HepG2 (cell line): Measurements from ENCODE around the gene USP7. TPM values are rescaled to one million over a fixed set of nuclear protein-coding genes. Genes with fewer than 3 reads are reported as not detected.

Source experiments
- ATF5 ChIP-seq: sonication (generic); formaldehyde crosslinking; IDR thresholded peaks from 2 replicates; pipeline ENCODE4 v1.4.0; 2020; ENCODE audit warnings: mild to moderate bottlenecking, low read depth, missing genetic modification reagents
- BCLAF1 ChIP-seq: fragments of 450-650 bp; IDR thresholded peaks from 2 replicates; pipeline ENCODE4 v1.6.1; 2017; ENCODE audit warnings: mild to moderate bottlenecking
- FOXC1 ChIP-seq: sonication (generic); formaldehyde crosslinking; IDR thresholded peaks from 2 replicates; pipeline ENCODE4 v1.8.0; 2022; ENCODE audit warnings: mild to moderate bottlenecking, missing genetic modification reagents, borderline replicate concordance
- IKZF4 ChIP-seq: sonication (generic); formaldehyde crosslinking; IDR thresholded peaks from 2 replicates; pipeline ENCODE4 v1.5.1; 2020; ENCODE audit warnings: borderline replicate concordance, mild to moderate bottlenecking, low read depth, missing genetic modification reagents; ENCODE audit errors: not compliant biosample characterization
- JDP2 ChIP-seq: sonication (generic); formaldehyde crosslinking; IDR thresholded peaks from 2 replicates; pipeline ENCODE4 v1.8.1; 2022; ENCODE audit warnings: missing genetic modification reagents, borderline replicate concordance
- MLX ChIP-seq: IDR thresholded peaks from 2 replicates; pipeline ENCODE4 v1.6.1; 2016
- MYPOP ChIP-seq: sonication (generic); formaldehyde crosslinking; IDR thresholded peaks from 2 replicates; pipeline ENCODE4 v1.8.1; 2023; ENCODE audit warnings: mild to moderate bottlenecking, moderate library complexity, missing genetic modification reagents
- NONO ChIP-seq, 2 experiments: fragments of 450-650 bp in 1 of 2; sonication (generic) in 1 of 2; formaldehyde crosslinking in 1 of 2; IDR thresholded peaks in 1 of 2; conservative IDR thresholded peaks in 1 of 2; 2 replicates each; pipeline versions ENCODE4 v1.6.1 to v1.8.0; 2017 to 2022; ENCODE audit warnings: mild to moderate bottlenecking in 1 of 2, missing genetic modification reagents in 1 of 2, moderate library complexity in 1 of 2
- RFX3 ChIP-seq: IDR thresholded peaks from 2 replicates; pipeline ENCODE4 v1.6.1; 2016; ENCODE audit warnings: missing biosample characterization, missing genetic modification reagents
- RFXANK ChIP-seq: IDR thresholded peaks from 2 replicates; pipeline ENCODE4 v1.6.1; 2016
- SP4 ChIP-seq: sonication (generic); formaldehyde crosslinking; IDR thresholded peaks from 2 replicates; pipeline ENCODE4 v1.8.1; 2023; ENCODE audit warnings: mild to moderate bottlenecking, missing genetic modification reagents
- SPEN ChIP-seq: sonication (generic); formaldehyde crosslinking; IDR thresholded peaks from 2 replicates; pipeline ENCODE4 v1.5.1; 2020; ENCODE audit warnings: low read depth, mild to moderate bottlenecking, missing genetic modification reagents
- TBX3 ChIP-seq: fragments of 450-650 bp; IDR thresholded peaks from 2 replicates; pipeline ENCODE4 v1.6.1; 2017; ENCODE audit warnings: antibody characterized with exemption, mild to moderate bottlenecking, inconsistent platforms, borderline replicate concordance
- ZBTB21 ChIP-seq: sonication (generic); formaldehyde crosslinking; IDR thresholded peaks from 2 replicates; pipeline ENCODE4 v1.4.0; 2020; ENCODE audit warnings: missing genetic modification reagents
- ZBTB8A ChIP-seq: sonication (generic); formaldehyde crosslinking; IDR thresholded peaks from 2 replicates; pipeline ENCODE4 v1.4.0; 2020; ENCODE audit warnings: mild to moderate bottlenecking, low read depth, missing genetic modification reagents, borderline replicate concordance
- ZNF274 ChIP-seq: sonication (generic); formaldehyde crosslinking; IDR thresholded peaks from 2 replicates; pipeline ENCODE4 v1.5.1; 2020; ENCODE audit warnings: mild to moderate bottlenecking, missing genetic modification reagents
- ZNF496 ChIP-seq: sonication (generic); formaldehyde crosslinking; IDR thresholded peaks from 2 replicates; pipeline ENCODE4 v1.8.1; 2023; ENCODE audit warnings: mild to moderate bottlenecking, moderate library complexity, missing genetic modification reagents; ENCODE audit not compliant: insufficient replicate concordance
- ZNF619 ChIP-seq: sonication (generic); formaldehyde crosslinking; IDR thresholded peaks from 2 replicates; pipeline ENCODE4 v1.4.0; 2020; ENCODE audit warnings: mild to moderate bottlenecking, missing genetic modification reagents
- polyA plus RNA-seq, 8 experiments: library from polyadenylated mRNA; depleted of rRNA in 3 of 8; stranded (reverse) in 7 of 8; unstranded in 1 of 8; fragments of >200 nt; fragmentation: Illumina TruSeq in 4 of 8; extraction: Trizol in 4 of 8; gene quantifications; 2 replicates each; pipeline versions ENCODE4 v1.2.1 to v1.2.3, GENCODE V29; 2011 to 2016; ENCODE audit warnings: low read depth in 4 of 8, missing spikeins in 1 of 8, mixed read lengths in 1 of 8; ENCODE audit not compliant: insufficient read depth in 1 of 8
- total RNA-seq, 5 experiments: library from RNA; depleted of rRNA; stranded (reverse); fragments of >200 nt; fragmentation: Illumina TruSeq; extraction: Trizol; gene quantifications; 2 replicates each; pipeline ENCODE4 v1.2.3, GENCODE V29; 2016; ENCODE audit warnings: low read depth in 1 of 5
- TF ChIP-seq, protein P1 (sequence below): sonication (generic); formaldehyde crosslinking; conservative IDR thresholded peaks from 2 replicates; pipeline ENCODE4 v1.4.0; 2020; ENCODE audit warnings: missing genetic modification reagents
- TF ChIP-seq, protein P2 (sequence below): sonication (generic); formaldehyde crosslinking; IDR thresholded peaks from 2 replicates; pipeline ENCODE4 v1.5.1; 2020; ENCODE audit warnings: missing genetic modification reagents, mild to moderate bottlenecking, borderline replicate concordance

Gene USP7
- total and polyA plus RNA-seq, 2 of the 13 experiments (the other 11 are each of a cell fraction or from before 2014, with no cell fraction given) = 52.5 to 173 TPM

GRCh38 chr16:8959921-8960787 lies 3.6 kb downstream of the USP7 start (continued):
- TF ChIP-seq RFXANK (peak; percentile 69; the same call in 1 of the 2 replicates), TBX3 (no peak), SP4 (no peak; the same call in 1 of the 2 replicates), ZBTB21 (CRISPR knock-in tag) (no peak), ZNF274 (no peak), ZNF619 (peak; percentile 19; the same call in 1 of the 2 replicates), JDP2 (no peak; the same call in 1 of the 2 replicates), IKZF4 (no peak), ZBTB8A (CRISPR knock-in tag) (no peak), FOXC1 (CRISPR knock-in tag) (0 out of 2 replicates have a peak, but pooled peaks have one; percentile 61), ZNF496 (CRISPR knock-in tag) (no peak), MYPOP (CRISPR knock-in tag) (peak; percentile 80; the same call in 1 of the 2 replicates), BCLAF1 (no peak), NONO (IDR thresholded peaks at IDR 0.05) (no peak), NONO (CRISPR knock-in tag; conservative IDR thresholded peaks at IDR 0.05) (peak; percentile 89), MLX (CRISPR knock-in tag) (no peak), SPEN (CRISPR knock-in tag) (no peak; the same call in 1 of the 2 replicates), RFX3 (CRISPR knock-in tag) (no peak), ATF5 (peak; percentile 86; the same call in 1 of the 2 replicates)
- TF ChIP-seq, protein P1, sequence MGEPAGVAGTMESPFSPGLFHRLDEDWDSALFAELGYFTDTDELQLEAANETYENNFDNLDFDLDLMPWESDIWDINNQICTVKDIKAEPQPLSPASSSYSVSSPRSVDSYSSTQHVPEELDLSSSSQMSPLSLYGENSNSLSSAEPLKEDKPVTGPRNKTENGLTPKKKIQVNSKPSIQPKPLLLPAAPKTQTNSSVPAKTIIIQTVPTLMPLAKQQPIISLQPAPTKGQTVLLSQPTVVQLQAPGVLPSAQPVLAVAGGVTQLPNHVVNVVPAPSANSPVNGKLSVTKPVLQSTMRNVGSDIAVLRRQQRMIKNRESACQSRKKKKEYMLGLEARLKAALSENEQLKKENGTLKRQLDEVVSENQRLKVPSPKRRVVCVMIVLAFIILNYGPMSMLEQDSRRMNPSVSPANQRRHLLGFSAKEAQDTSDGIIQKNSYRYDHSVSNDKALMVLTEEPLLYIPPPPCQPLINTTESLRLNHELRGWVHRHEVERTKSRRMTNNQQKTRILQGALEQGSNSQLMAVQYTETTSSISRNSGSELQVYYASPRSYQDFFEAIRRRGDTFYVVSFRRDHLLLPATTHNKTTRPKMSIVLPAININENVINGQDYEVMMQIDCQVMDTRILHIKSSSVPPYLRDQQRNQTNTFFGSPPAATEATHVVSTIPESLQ (CRISPR knock-in tag) = peak; percentile 35; the same call in 1 of the 2 replicates
- TF ChIP-seq, protein P2, sequence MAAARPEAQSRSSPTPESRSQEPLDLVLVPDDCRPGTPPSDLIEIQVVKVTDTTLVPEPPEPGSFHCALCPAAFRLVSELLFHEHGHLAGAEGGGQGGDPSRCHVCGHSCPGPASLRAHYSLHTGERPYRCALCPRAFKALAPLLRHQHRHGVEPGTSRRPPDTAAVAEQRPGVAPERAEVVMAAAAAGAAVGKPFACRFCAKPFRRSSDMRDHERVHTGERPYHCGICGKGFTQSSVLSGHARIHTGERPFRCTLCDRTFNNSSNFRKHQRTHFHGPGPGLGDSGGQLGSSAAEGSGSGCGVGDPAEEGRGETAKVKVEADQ = no peak
